Hindlimb muscle (tissue), 1 donor: ENCODE measurements around the gene PPP1R14B. TPM values are rescaled to one million over a fixed set of nuclear protein-coding genes. Genes with fewer than 3 reads are reported as not detected.

Experiments used
- DNase-seq: peaks from one replicate; pipeline ENCODE4 v3.0.0-alpha.2; 2013
- polyA plus RNA-seq: library from polyadenylated mRNA; unstranded; fragments of 120-200 nt; gene quantifications from one replicate; pipeline ENCODE4 v1.2.1, GENCODE V29; 2013; ENCODE audit not compliant: insufficient read length

PPP1R14B gene
- polyA plus RNA-seq, 1 donor, result 177 TPM

- no peak for DNase-seq
Measured at GRCh38 chr11:64208086-64208795, 38.5 kb downstream of the PPP1R14B start.

GRCh38 chr11:64207256-64208085 lies 39.3 kb downstream of the PPP1R14B start:
- peak; percentile 74 for DNase-seq

- DNase-seq, result no peak
Measured at GRCh38 chr11:64206457-64207255, 40.1 kb downstream of the PPP1R14B start, which contains the start of gene FERMT3. Gene FERMT3 (plus strand): TSS chr11:64206721. CDS start chr11:64207365, 644 bp downstream.

- DNase-seq, result peak; percentile 82
Measured at GRCh38 chr11:64204464-64204989, 42.2 kb downstream of the PPP1R14B start.

- DNase-seq, result no peak
Measured at GRCh38 chr11:64204080-64204440, 42.7 kb downstream of the PPP1R14B start.

- DNase-seq, result no peak
Measured at GRCh38 chr11:64203421-64204079, 43.2 kb downstream of the PPP1R14B start.

GRCh38 chr11:64202992-64203391 lies 43.8 kb downstream of the PPP1R14B start:
- no peak for DNase-seq

GRCh38 chr11:64201543-64201942 lies 45.2 kb downstream of the PPP1R14B start:
- no peak for DNase-seq

- DNase-seq, result no peak
Measured at GRCh38 chr11:64198511-64198910, 48.2 kb downstream of the PPP1R14B start.

- DNase-seq, result no peak
Measured at GRCh38 chr11:64196626-64197025, 50.1 kb downstream of the PPP1R14B start.

Other genes starting within 250 kb of the PPP1R14B start
- gene FLRT1, start 211.0 kb downstream of the PPP1R14B start, polyA plus RNA-seq, result 2.8 TPM
- 77.9 TPM for gene MACROD1, start 80.8 kb downstream of the PPP1R14B start, polyA plus RNA-seq
- 125 TPM for gene STIP1, start 60.8 kb downstream of the PPP1R14B start, polyA plus RNA-seq
- gene FERMT3, start 40.2 kb downstream of the PPP1R14B start, polyA plus RNA-seq, result 11.1 TPM
- 81.4 TPM for gene TRPT1, start 20.8 kb downstream of the PPP1R14B start, polyA plus RNA-seq
- gene NUDT22, start 20.7 kb downstream of the PPP1R14B start, polyA plus RNA-seq, result 17.2 TPM
- gene DNAJC4, start 16.4 kb downstream of the PPP1R14B start, polyA plus RNA-seq, result 66.2 TPM
- gene VEGFB, start 12.4 kb downstream of the PPP1R14B start, polyA plus RNA-seq, result 101 TPM
- gene FKBP2, start 5.8 kb downstream of the PPP1R14B start, polyA plus RNA-seq, result 51.5 TPM
- gene PLCB3, start 4.6 kb upstream of the PPP1R14B start, polyA plus RNA-seq, result 12.4 TPM
- 31.0 TPM for gene BAD, start 37.7 kb upstream of the PPP1R14B start, polyA plus RNA-seq
- 23.1 TPM for gene GPR137, start 38.9 kb upstream of the PPP1R14B start, polyA plus RNA-seq
- not detected for gene KCNK4, start 44.4 kb upstream of the PPP1R14B start, polyA plus RNA-seq
- gene CATSPERZ, start 53.4 kb upstream of the PPP1R14B start, polyA plus RNA-seq, result not detected
- 34.0 TPM for gene ESRRA, start 58.6 kb upstream of the PPP1R14B start, polyA plus RNA-seq
- gene TRMT112, start 70.6 kb upstream of the PPP1R14B start, polyA plus RNA-seq, result 179 TPM
- 129 TPM for gene PRDX5, start 71.2 kb upstream of the PPP1R14B start, polyA plus RNA-seq
- 4.5 TPM for gene CCDC88B, start 93.3 kb upstream of the PPP1R14B start, polyA plus RNA-seq
- 16.1 TPM for gene RPS6KA4, start 112.2 kb upstream of the PPP1R14B start, polyA plus RNA-seq